ENCODE data around the gene AHSG.

GRCh38 chr3:186640929-186641328 lies 28.1 kb downstream of the AHSG start:
- no peak for TF ChIP-seq CTCF (IDR thresholded peaks at IDR 0.05)
- no peak for TF ChIP-seq POLR2AphosphoS5 (IDR thresholded peaks at IDR 0.05)
- TF ChIP-seq POLR2A (IDR thresholded peaks at IDR 0.05): no peak

Data from prostate gland (tissue), 2 donors.